HL-60 (cell line): ENCODE results near the gene TMEM143.
"Not testable (repeated sequence)": the region's sequence is repeated elsewhere in the genome, so short reads cannot be mapped to it uniquely, and the experiment has no call there.

Experiments used
- DNase-seq, 2 experiments: peaks; one replicate each; pipeline ENCODE4 v3.0.0-alpha.2; 2010 to 2020; ENCODE audit warnings: low read depth in 1 of 2, low spot score in 1 of 2
- H3K27ac ChIP-seq: fragments of 250-450 bp; sonication (Bioruptor Pico); replicated peaks from 2 replicates; pipeline ENCODE4 v1.5.1; 2020; ENCODE audit warnings: mild to moderate bottlenecking, moderate library complexity
- H3K27me3 ChIP-seq: fragments of 250-450 bp; sonication (Bioruptor Pico); 2 replicates; pipeline ENCODE4 v1.5.1; 2021; ENCODE audit warnings: mild to moderate bottlenecking, moderate library complexity; ENCODE audit not compliant: insufficient read depth, poor library complexity, severe bottlenecking
- H3K4me3 ChIP-seq: replicated peaks from 2 replicates; pipeline ENCODE4 v1.5.1; 2011; ENCODE audit warnings: mild to moderate bottlenecking, control low read depth, low read length; ENCODE audit not compliant: insufficient read depth
- GABPA ChIP-seq: IDR thresholded peaks from 2 replicates; pipeline ENCODE4 v1.6.1; 2012; ENCODE audit warnings: low read depth
- POLR2AphosphoS5 ChIP-seq: IDR thresholded peaks from 2 replicates; pipeline ENCODE4 v1.6.1; 2012; ENCODE audit warnings: low read depth
- SPI1 ChIP-seq: IDR thresholded peaks from 2 replicates; pipeline ENCODE4 v1.6.1; 2012; ENCODE audit warnings: low read depth, mild to moderate bottlenecking, borderline replicate concordance
- TF ChIP-seq, protein P1 (sequence below): IDR thresholded peaks from 2 replicates; pipeline ENCODE4 v1.6.1; 2012; ENCODE audit warnings: low read depth; ENCODE audit not compliant: insufficient replicate concordance
- TF ChIP-seq, protein P2 (sequence below): IDR thresholded peaks from one replicate; pipeline ENCODE4 v1.5.1; 2011; ENCODE audit warnings: low read length, control low read depth, inconsistent platforms; ENCODE audit not compliant: insufficient read depth

Gene TMEM143

DNA sequence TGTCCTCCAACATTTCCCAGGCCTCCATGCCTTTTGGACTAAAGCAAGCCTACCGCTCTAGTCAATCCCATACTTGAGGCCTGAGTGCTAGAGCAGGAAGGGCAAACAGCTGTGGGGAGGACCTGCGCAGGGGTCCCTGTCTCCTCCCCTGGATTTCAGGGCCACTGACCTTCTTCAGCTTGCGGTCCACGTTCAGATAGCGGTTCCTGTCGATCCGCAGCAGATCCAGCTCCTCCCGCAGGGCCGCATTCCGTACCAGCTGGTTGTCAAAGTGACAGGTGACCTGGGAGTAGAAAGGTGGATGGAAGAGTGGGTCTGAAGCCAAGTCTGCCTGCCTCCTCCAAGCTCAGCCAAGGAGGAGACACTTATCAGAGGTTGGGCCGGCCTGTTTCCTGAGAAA is 52.4 kb downstream of the TMEM143 start:
- Histone ChIP-seq H3K27ac (no peak overlapping the region), H3K27me3 (no peaks in the 10 kb centered on the region), H3K4me3 (no peak overlapping the region)
- no peak for DNase-seq
- TF ChIP-seq SPI1 (no peak), GABPA (no peak), POLR2AphosphoS5 (no peak)
- TF ChIP-seq, protein P1, sequence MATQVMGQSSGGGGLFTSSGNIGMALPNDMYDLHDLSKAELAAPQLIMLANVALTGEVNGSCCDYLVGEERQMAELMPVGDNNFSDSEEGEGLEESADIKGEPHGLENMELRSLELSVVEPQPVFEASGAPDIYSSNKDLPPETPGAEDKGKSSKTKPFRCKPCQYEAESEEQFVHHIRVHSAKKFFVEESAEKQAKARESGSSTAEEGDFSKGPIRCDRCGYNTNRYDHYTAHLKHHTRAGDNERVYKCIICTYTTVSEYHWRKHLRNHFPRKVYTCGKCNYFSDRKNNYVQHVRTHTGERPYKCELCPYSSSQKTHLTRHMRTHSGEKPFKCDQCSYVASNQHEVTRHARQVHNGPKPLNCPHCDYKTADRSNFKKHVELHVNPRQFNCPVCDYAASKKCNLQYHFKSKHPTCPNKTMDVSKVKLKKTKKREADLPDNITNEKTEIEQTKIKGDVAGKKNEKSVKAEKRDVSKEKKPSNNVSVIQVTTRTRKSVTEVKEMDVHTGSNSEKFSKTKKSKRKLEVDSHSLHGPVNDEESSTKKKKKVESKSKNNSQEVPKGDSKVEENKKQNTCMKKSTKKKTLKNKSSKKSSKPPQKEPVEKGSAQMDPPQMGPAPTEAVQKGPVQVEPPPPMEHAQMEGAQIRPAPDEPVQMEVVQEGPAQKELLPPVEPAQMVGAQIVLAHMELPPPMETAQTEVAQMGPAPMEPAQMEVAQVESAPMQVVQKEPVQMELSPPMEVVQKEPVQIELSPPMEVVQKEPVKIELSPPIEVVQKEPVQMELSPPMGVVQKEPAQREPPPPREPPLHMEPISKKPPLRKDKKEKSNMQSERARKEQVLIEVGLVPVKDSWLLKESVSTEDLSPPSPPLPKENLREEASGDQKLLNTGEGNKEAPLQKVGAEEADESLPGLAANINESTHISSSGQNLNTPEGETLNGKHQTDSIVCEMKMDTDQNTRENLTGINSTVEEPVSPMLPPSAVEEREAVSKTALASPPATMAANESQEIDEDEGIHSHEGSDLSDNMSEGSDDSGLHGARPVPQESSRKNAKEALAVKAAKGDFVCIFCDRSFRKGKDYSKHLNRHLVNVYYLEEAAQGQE, result no peak
- TF ChIP-seq, protein P2, sequence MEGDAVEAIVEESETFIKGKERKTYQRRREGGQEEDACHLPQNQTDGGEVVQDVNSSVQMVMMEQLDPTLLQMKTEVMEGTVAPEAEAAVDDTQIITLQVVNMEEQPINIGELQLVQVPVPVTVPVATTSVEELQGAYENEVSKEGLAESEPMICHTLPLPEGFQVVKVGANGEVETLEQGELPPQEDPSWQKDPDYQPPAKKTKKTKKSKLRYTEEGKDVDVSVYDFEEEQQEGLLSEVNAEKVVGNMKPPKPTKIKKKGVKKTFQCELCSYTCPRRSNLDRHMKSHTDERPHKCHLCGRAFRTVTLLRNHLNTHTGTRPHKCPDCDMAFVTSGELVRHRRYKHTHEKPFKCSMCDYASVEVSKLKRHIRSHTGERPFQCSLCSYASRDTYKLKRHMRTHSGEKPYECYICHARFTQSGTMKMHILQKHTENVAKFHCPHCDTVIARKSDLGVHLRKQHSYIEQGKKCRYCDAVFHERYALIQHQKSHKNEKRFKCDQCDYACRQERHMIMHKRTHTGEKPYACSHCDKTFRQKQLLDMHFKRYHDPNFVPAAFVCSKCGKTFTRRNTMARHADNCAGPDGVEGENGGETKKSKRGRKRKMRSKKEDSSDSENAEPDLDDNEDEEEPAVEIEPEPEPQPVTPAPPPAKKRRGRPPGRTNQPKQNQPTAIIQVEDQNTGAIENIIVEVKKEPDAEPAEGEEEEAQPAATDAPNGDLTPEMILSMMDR, result no peak

DNA sequence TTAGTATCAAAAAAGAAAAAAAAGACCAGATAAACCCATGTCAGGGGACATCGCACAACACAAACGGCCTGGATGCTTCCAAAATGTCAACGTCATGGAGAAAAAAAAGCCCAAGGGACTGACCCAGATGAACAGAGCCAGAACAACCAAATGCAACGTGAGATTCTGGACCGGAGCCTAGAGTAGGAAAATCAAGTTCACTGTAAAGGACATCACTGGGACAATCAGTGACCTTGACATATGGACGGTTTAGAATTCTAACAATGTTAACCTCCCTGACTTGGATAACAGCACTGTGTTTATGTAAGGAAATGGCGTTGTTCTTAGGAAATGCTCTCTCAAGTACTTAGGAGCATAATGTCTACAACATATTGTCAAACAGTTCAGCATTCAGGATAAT is 53.5 kb downstream of the TMEM143 start:
- H3K27me3 ChIP-seq, result no peaks in the 10 kb centered on the region

DNA sequence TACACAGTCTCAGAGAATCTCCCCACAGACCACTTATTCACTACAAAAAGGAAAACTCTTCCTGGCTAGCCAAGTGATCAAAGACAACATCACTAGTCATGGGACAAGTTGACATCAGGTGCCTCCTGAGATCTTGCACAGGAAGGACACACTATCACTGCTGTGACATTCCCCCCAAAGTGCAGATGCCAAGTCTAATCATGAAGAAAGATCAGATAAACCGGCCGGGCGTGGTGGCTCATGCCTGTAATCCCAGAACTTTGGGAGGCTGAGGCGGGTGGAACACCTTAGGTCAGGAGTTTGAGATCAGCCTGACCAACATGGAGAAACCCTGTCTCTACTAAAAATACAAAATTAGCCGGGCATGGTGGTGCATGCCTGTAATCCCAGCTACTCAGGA is 54.0 kb downstream of the TMEM143 start:
- H3K27me3 ChIP-seq, H3K4me3 ChIP-seq, H3K27ac ChIP-seq, DNase-seq: not testable (repeated sequence)

More for the DNA sequence above, 53.5 kb downstream of the TMEM143 start:
- TF ChIP-seq POLR2AphosphoS5 (no peak), GABPA (no peak), SPI1 (no peak)
- TF ChIP-seq, protein P2, result no peak
- TF ChIP-seq, protein P1, result no peak
- Histone ChIP-seq H3K4me3 (no peak overlapping the region), H3K27ac (no peak overlapping the region)
- no peak for DNase-seq

DNA sequence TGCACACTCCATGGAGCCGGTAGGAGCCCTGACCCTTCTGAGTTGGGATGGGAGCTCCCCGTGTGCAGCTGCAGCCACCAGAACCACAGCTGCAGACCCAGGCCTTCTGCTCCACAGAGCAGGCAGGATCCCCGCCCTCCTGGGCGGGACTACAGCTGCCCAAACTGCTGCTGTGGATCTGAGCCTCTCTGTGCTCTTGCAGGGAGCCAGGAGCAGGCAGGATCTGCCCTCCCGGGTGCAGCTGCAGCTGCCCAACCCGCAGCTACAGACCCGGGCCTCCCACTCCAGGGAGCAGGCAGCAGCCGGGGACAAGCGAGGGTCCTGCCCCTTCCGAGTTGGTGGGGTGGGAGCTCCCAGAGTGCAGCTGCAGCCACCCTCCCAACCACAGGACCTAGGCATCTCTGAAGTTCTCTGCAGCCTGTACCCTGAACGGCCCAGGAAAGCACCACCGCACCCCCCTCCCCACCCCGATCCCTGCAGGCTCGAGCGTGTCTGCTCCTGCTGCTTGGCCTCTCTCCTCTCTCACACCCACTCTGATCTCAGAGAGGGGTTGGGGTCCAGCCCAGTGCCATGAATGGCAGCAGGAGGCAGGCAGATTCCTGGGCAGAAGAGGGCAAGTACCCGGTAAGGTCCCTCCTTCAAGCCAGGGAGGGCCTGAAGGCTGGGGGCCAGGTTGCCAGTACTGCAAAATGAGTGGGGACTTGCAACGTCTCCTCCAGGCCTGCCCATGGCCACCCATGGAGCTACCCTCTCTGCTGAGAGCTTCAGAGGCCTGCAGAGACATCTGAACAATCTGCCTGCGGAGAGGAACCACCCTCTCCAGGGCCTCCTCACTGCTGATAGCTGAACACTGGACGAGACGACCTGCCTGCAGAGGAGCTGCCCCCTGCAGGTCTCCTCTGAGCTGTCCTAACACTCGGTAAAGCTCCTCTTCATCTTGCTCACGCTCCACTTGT is 54.8 kb downstream of the TMEM143 start:
- Histone ChIP-seq H3K27me3 (no peaks in the 10 kb centered on the region), H3K4me3 (no peak overlapping the region), H3K27ac (no peak overlapping the region)
- peak in 1 of 2 experiments; percentile 35 for DNase-seq
- TF ChIP-seq, protein P1, result no peak
- TF ChIP-seq, protein P2, result no peak
- TF ChIP-seq GABPA, result no peak
- no peak for TF ChIP-seq POLR2AphosphoS5
- no peak for TF ChIP-seq SPI1
